GM23338 (cell line): ENCODE data around the gene BAK1. TPM values are rescaled to one million over a fixed set of nuclear protein-coding genes. Genes with fewer than 3 reads are reported as not detected.
"Not testable (repeated sequence)": the region's sequence is repeated elsewhere in the genome, so short reads cannot be mapped to it uniquely, and the experiment has no call there.

Experiments
- ATAC-seq: fragments of 200-7000 bp; cut with Tn5 transposase; 3 replicates; pipeline ENCODE4 v1.9.1; 2020
- DNase-seq: peaks from one replicate; pipeline ENCODE4 v3.0.0-alpha.2; 2015; ENCODE audit warnings: low spot score
- H2AFZ ChIP-seq: fragments of 200-600 bp; sonication (generic); 2 replicates; pipeline ENCODE4 v1.8.0; 2016; ENCODE audit warnings: antibody characterized with exemption, mild to moderate bottlenecking, moderate library complexity
- H3F3A ChIP-seq: fragments of 200-600 bp; sonication (generic); replicated peaks from 2 replicates; pipeline ENCODE4 v1.8.0; 2017; ENCODE audit warnings: antibody characterized with exemption, mixed run types, low read depth
- H3K27ac ChIP-seq: fragments of 200-600 bp; sonication (generic); 2 replicates; pipeline ENCODE4 v1.6.1; 2016; ENCODE audit warnings: low read depth
- H3K27me3 ChIP-seq: fragments of 200-600 bp; sonication (generic); 2 replicates; pipeline ENCODE4 v1.8.0; 2016; ENCODE audit warnings: mild to moderate bottlenecking, mixed run types, moderate library complexity; ENCODE audit not compliant: insufficient read depth
- H3K36me3 ChIP-seq: fragments of 200-600 bp; sonication (generic); 2 replicates; pipeline ENCODE4 v1.8.0; 2016; ENCODE audit warnings: mild to moderate bottlenecking; ENCODE audit not compliant: insufficient read depth
- H3K4me1 ChIP-seq: fragments of 200-600 bp; sonication (generic); 2 replicates; pipeline ENCODE4 v1.8.0; 2016; ENCODE audit warnings: mild to moderate bottlenecking, moderate library complexity; ENCODE audit not compliant: insufficient read depth
- H3K4me2 ChIP-seq: fragments of 200-600 bp; sonication (generic); 2 replicates; pipeline ENCODE4 v1.7.1; 2017; ENCODE audit warnings: mixed run types
- H3K4me3 ChIP-seq: fragments of 200-600 bp; sonication (generic); 2 replicates; pipeline ENCODE4 v1.6.1; 2016; ENCODE audit warnings: mixed run types
- H3K79me2 ChIP-seq: fragments of 200-600 bp; sonication (generic); replicated peaks from 2 replicates; pipeline ENCODE4 v1.8.0; 2017; ENCODE audit warnings: mild to moderate bottlenecking; ENCODE audit not compliant: insufficient read depth
- H3K9me2 ChIP-seq: fragments of 200-600 bp; sonication (generic); 2 replicates; pipeline ENCODE4 v1.8.0; 2017; ENCODE audit not compliant: insufficient read depth
- H4K20me1 ChIP-seq: fragments of 200-600 bp; sonication (generic); replicated peaks from 2 replicates; pipeline ENCODE4 v1.8.0; 2017; ENCODE audit warnings: mild to moderate bottlenecking; ENCODE audit not compliant: insufficient read depth
- H3K27ac Mint-ChIP-seq: 2 replicates; pipeline ENCODE4 v1.8.0; 2020; ENCODE audit warnings: inconsistent platforms, mild to moderate bottlenecking, moderate library complexity, mixed read lengths
- H3K27me3 Mint-ChIP-seq: 3 replicates; pipeline ENCODE4 v1.8.0; 2022; ENCODE audit warnings: low read depth, mild to moderate bottlenecking, moderate library complexity, mixed read lengths, inconsistent platforms; ENCODE audit not compliant: insufficient read depth, poor library complexity
- H3K36me3 Mint-ChIP-seq: 3 replicates; pipeline ENCODE4 v1.8.0; 2021; ENCODE audit warnings: low read depth, mild to moderate bottlenecking, inconsistent platforms, moderate library complexity, mixed read lengths
- H3K4me1 Mint-ChIP-seq: 3 replicates; pipeline ENCODE4 v1.8.0; 2020; ENCODE audit warnings: mild to moderate bottlenecking, inconsistent platforms, mixed read lengths
- H3K4me3 Mint-ChIP-seq: 3 replicates; pipeline ENCODE4 v1.8.0; 2021; ENCODE audit warnings: moderate library complexity, mild to moderate bottlenecking, inconsistent platforms, mixed read lengths
- H3K9me3 Mint-ChIP-seq: 3 replicates; pipeline ENCODE4 v1.8.0; 2020; ENCODE audit warnings: moderate library complexity, mild to moderate bottlenecking, inconsistent platforms, mixed read lengths
- CTCF ChIP-seq, 2 experiments: fragments of 200-600 bp in 1 of 2; sonication (generic) in 1 of 2; conservative IDR thresholded peaks; 2 replicates each; pipeline versions ENCODE4 v1.5.1 to v1.6.1; 2016 to 2017; ENCODE audit warnings: antibody characterized with exemption in 2 of 2, low read depth in 2 of 2, mild to moderate bottlenecking in 2 of 2, moderate library complexity in 1 of 2
- EZH2 ChIP-seq: fragments of 200-600 bp; sonication (generic); IDR thresholded peaks from one replicate; pipeline ENCODE4 v1.8.0; 2017; ENCODE audit warnings: antibody characterized with exemption, mild to moderate bottlenecking, low read depth; ENCODE audit not compliant: unreplicated experiment
- EZH2phosphoT487 ChIP-seq: fragments of 200-600 bp; sonication (generic); IDR thresholded peaks from one replicate; pipeline ENCODE4 v1.8.1; 2018; ENCODE audit warnings: antibody characterized with exemption; ENCODE audit not compliant: unreplicated experiment
- POLR2AphosphoS5 ChIP-seq: IDR thresholded peaks from 2 replicates; pipeline ENCODE4 v1.6.1; 2016; ENCODE audit warnings: antibody characterized with exemption, low read depth
- STAT1 ChIP-seq: IDR thresholded peaks from one replicate; pipeline ENCODE4 v1.6.1; 2016; ENCODE audit warnings: antibody characterized with exemption; ENCODE audit not compliant: unreplicated experiment
- ZNF331 ChIP-seq: fragments of 250-450 bp; sonication (Bioruptor Pico); IDR thresholded peaks from 2 replicates; pipeline ENCODE4 v1.5.0; 2020; ENCODE audit warnings: low read depth, mild to moderate bottlenecking, moderate library complexity
- ZNF462 ChIP-seq: fragments of 250-450 bp; sonication (Bioruptor Pico); IDR thresholded peaks from 2 replicates; pipeline ENCODE4 v1.5.0; 2020; ENCODE audit warnings: mild to moderate bottlenecking, moderate library complexity
- polyA plus RNA-seq: library from polyadenylated mRNA; unstranded; fragments of >200 nt; fragmentation: Nextera tagmentation; extraction: Ambion mirVana; gene quantifications from 2 replicates; pipeline ENCODE4 v1.2.1, GENCODE V29; 2016
- total RNA-seq: library from RNA; depleted of rRNA; stranded (reverse); fragments of >200 nt; shearing (Covaris generic); gene quantifications from 2 replicates; pipeline ENCODE4 v1.2.3, GENCODE V29; 2014

The BAK1 gene
- total and polyA plus RNA-seq, 2 experiments from 2014 or later = 22.2 to 45.0 TPM

GRCh38 chr6:33546766-33547165, 33.3 kb downstream of the BAK1 start (continued):
- no peak for TF ChIP-seq ZNF462 (CRISPR knock-in tag)
- no peak for TF ChIP-seq EZH2phosphoT487
- no peak for TF ChIP-seq EZH2
- no peak for TF ChIP-seq STAT1
- TF ChIP-seq ZNF331 (CRISPR knock-in tag) = no peak
- no peak for TF ChIP-seq POLR2AphosphoS5
- TF ChIP-seq CTCF (conservative IDR thresholded peaks at IDR 0.05; ENCODE audit: low read depth in 2 of 2) = no peak

GRCh38 chr6:33545292-33545691, 34.8 kb downstream of the BAK1 start:
- H3K27ac ChIP-seq, H3K79me2 ChIP-seq, ATAC-seq, H4K20me1 ChIP-seq, H3K36me3 ChIP-seq, H3K4me1 Mint-ChIP-seq, H3K27ac Mint-ChIP-seq, H3K9me2 ChIP-seq, H3K27me3 Mint-ChIP-seq, H3K9me3 Mint-ChIP-seq, H3F3A ChIP-seq, H3K4me2 ChIP-seq, DNase-seq, H3K27me3 ChIP-seq, H3K4me1 ChIP-seq, H3K36me3 Mint-ChIP-seq, H3K4me3 ChIP-seq, H3K4me3 Mint-ChIP-seq: not testable (repeated sequence)
- H2AFZ ChIP-seq = peak overlapping the region; percentile 18; the same call in 1 of the 2 replicates
